HG03064 (cell line): Measurements from ENCODE around the gene BRSK2.

Experiments
- ATAC-seq: cut with Tn5 transposase; IDR thresholded peaks from one replicate; pipeline ENCODE4 v1.9.1; 2021; ENCODE audit warnings: low read depth; ENCODE audit not compliant: unreplicated experiment

BRSK2 gene

DNA sequence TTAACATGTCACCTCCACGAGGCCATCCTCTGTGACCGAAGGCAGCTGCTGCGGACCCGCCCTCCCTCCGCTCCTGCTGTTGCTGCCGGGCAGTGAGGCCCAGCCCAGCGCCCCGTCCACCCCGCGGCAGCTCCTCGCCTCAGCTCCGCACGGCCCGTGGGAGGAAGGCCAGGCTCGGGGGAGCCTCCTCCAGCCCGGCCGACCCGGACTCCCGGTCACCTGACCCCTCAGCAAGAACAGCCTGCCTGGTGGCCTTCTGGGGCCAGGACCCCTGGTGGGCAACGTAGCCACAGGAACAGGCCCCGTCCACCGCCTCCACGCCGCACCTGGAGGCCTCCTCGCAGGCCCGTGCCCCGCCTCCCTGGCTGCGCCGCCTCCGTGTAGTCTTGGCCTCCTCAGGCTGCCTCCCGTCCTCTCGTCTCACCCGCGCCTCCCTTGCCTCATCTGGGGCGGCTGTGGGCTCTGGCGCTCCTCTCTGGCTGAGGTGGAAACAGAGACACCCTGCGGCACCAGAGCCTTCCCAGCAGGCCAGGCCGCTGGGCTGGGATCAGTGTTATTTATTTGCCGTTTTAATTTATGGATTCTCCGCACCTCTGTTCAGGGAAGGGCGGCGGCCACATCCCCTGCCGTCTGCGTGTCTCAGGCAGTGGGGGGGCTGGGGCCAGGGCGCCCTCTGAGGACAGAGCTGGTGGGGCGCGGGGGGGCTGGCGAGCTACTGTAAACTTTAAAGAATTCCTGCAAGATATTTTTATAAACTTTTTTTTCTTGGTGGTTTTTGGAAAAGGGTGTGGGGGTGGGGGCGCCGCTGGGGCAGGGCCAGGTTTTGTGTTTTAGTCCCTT lies 71.5 kb downstream of the BRSK2 start:
- ATAC-seq = no peak

DNA sequence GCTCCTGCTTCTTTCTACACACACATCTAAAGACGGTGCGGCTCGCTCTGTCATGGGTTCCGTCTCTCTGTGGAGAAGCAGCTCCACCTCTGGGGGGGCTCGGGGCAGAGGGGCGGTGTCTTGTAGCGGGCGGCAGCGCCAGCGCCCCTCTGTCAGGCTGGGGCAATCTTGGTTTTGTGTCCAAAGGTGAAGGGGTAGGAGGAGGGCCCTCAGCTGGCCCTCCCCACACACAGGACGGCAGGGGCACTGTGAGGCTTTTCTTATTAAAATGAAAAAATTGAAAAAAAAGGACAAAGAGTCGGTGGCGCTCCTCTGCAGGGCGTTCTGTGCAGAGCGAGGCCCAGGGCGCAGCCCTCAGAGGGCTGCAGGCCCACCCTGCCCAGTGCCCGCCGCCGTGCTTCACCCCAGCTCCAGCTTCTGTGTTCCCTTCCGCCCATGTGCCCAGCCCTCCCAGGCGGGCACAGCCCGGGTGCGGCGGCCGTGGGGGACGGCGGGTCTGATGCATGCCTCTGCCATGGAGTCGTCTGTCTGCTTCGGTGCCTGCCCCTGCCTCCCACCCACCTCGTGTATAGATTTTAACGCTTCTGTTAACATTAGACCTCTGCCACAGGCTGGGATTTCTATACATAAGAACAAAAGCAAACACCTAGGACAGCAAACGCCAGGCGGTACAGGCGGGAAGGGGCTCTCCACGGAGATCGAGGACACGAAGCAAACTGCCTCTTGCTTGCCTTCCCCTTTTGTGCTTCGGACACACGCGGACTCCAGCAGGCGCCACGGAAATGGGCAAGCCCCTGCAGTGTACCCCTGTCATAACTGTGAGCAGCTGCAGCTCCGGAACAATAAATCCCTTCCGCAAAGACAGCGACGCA lies 72.3 kb downstream of the BRSK2 start:
- ATAC-seq = no peak

DNA sequence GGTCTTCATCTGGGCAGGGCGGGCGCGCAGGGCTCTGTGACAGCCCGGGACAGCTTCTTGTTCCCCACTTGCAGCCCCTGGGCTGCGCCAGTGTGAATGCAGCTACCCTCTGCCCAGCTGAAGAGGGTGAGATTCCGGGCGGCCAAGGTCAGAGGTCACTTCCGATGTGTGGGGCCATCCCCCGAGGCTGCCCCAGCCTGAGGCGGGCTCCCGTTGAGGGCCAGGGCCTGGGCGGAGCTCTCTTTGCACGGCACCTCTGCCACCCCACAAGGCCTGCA lies 72.9 kb downstream of the BRSK2 start:
- ATAC-seq = no peak

DNA sequence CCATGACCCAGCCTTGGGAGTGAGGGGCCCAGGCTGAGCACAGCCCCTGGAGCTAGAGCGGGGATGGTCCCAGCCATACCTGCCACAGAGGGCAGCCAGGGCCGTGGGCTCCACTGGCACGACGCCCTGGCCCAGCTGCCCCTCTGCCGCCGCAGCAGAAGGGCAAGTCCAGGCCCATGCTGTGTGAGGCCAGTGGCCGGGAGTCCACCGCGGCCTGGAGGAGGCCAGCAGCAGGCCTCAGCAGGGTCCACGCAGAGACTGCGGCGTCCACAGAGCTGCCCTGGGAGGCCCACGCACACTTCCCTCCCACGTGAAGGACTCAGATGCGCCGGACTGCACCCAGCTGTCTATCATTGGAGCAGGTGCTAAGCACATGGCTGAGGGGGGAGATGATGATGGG lies 73.3 kb downstream of the BRSK2 start:
- ATAC-seq = no peak

DNA sequence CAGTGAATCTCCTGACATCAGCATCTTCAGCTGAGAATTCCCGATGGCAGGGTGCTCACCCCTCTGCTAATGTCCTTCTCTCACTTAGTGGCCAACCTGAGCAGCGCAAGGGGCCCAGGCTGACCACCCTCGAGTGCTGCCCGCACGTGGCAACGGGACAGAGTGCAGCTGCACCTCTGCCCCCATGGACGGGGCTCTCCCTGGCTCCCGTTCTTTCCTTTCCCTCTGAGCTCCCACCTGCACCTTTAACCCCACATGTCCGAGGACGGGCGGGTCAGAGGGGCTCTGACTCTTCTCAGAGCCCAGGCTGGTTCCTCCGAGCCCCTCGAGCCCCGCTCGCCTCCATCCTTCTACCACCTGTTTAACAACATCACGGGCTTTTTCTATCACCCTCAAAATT lies 77.0 kb downstream of the BRSK2 start:
- no peak for ATAC-seq

DNA sequence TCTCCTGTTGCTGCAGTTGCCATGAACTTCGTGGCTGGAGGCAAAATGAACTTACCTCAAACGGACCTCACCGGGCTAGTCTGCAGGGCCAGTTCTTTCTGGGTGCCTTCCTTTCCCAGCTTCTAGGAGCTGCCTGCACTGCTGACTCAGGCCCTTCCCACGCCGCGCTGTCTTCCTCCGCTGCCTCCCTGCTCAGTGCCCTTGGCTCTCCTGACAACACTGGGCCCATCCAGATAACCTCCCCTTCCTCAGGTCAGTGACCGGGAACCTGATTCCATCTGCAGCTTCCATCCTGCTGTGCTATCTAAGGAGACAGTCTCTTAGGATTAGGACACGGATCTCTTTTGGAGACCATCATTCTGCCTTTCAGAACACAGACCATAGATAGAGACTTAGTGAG lies 77.5 kb downstream of the BRSK2 start:
- no peak for ATAC-seq

DNA sequence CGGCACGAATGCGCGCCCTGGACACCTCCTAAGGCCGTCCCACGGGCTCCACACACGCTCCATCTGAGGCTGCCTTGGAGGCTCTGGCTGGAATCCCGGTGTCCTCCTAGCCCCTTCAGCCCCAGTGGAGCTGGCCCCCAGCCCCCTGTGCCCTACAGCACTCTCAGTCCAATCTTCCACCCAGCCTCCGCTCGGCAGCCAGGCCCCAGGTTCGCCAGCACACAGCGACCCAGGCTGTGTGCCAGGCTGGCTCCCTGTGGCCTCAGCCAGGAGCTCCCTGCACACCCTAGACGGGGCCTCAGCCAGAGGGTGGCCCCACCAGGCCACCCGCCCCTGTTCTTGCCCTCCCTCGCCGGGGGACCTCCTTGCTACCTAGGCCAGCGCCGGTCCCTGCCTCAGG lies 78.3 kb downstream of the BRSK2 start:
- ATAC-seq = no peak

DNA sequence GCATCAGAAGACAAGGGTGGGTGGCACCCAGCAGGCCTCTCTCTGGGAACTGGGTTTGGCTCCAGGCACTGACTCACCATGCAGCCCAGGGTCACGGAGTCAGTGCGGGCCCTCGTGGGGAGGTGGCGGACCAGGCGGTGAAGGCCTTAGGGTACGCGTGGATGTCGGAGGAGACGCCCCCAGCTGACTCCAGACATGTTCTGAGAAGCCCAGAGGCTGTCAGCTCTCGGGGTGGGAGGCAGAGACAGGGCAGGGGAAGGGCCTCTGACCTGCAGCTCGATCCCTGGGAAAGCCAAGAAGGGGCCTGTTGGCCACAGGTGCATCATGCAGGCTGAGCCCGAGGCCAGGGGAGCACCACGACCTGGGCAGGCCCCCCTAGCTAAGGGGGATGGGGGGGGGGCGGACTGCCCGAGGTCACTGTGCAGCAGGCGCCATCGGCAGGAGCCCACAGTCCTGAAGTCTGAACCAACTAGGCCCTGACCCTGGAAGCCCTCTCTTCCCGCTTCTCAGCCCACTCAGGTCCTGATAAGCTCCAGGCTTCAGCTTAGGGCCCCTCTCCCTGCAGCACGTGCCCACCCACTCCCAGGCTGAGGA lies 78.8 kb downstream of the BRSK2 start:
- ATAC-seq = no peak

DNA sequence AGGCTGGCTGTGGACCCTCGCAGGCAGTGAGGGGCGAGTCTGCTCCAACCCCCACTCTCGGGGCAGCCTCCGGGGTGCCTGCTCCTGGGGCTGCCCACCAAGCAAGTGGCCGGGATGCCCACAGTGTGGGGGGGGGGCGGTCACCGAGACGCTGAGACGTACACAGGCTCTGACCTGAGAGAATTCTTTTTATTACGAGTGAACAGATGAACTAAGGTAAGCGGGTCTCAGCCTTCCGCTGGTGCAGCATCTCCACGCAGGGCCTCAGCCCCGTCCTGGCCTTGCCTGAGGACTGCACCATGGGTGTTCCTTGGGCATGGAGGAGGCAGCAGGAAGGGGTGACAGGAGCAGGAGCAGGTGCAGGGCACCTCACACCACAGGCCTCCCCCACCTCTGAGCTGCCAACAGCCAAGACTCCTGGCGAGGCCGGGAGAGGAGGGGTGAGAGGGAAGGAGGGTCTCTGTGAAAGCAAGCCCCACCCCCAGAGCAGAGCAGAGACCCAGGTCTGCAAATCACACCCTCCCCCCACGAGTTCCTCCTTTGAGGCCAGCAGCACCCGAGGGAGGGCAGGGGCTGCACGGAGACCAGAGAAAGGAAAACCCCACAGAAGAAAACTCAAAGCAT lies 79.7 kb downstream of the BRSK2 start:
- no peak for ATAC-seq

DNA sequence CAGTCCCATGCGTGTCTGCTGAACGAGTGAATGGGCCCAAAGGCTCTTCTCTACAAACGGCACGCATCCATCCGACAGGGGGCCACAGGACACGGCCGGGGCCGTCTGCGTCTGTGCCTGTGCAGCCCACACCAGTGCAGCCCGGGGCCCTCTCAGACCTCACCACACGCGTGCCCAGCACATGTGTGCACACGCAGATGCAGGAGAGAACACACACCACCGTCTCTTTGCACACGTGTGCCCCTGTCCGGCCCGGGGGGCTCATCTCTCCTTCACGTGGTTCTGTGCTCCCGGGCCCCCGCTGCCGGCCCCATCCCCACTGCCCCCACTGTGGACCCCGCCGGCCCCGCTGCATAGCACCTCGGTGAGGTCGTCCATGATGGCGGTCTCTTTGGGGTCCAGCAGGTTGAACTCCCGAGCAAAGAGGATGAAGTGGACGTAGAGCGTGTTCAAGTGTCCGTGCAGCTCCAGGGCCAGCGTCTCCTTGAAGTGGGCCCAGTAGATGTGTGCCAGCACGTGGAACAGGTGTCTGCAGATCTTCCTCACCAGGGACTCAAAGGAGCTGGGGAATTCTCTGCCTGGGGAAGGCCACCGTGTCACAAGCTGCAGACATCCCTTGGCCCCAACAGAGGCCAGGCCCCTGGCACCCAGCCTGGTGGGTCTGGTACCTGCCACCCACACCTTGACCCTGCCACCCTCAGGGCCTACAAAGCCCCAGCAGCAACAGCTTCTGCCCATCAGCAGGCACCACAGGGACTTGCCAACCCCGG lies 80.4 kb downstream of the BRSK2 start:
- ATAC-seq = no peak

DNA sequence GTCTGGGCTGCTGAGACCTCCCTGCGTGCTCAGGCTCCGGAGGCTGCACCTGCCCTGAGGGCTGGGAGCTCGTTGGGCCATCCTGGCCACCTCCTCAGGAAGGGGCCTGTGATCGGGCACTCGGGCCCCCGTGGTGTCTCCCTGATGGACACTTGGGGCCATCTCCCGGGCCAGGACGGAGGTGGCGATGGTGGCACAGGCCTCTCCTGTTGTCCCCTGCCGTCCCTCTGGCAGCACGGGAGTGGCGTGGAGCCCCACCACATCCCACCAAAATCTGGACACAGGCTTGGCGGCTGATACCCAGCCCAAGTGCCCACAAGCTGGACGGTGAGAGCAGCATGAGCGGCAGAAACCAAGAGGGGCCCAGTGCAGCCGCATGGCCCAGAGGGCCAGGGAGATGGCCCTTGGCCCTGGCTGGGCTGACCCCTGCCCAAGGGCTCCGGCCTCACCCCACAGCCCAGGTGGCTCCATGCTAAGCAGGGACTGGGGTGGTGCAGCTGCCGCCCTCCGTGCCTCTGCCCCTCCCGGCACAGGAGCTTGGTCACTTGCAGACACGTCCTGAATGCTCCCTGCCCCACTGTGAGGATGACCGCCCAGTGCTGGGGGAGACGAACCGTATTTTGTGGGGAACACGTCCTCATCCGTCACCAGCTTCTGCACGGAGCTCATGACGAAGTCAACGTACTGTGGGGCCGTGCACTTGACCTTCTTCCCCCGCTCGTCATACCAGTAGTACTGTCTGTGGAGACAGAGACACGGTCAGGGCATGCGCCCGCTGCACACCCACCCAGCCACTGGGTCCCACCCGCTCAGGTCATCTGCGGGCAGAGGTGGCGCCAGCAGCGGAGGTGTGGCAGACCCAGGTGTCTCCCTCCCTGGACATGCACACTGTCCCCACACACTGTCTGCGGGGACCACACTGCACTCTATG lies 81.2 kb downstream of the BRSK2 start:
- no peak for ATAC-seq

DNA sequence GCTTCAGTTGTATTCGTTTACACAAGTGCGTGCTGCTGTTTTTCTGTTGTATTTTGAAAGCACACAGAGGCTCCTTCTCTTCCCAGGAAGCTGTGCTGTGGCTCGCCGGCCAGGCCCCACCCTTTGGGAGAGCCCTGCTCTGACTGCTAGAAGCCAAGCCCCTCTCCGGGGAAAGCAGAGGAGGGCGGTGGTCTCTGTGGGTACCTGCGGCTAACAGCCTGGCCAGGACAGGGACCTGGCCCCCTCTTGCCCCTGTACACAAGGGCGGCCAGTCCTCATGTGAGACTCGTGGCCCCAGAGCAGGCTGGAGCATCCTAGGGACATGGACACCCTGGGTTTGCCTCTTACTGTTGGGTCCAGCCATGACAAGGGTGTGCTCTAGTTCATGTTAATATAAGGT lies 82.0 kb downstream of the BRSK2 start:
- no peak for ATAC-seq

DNA sequence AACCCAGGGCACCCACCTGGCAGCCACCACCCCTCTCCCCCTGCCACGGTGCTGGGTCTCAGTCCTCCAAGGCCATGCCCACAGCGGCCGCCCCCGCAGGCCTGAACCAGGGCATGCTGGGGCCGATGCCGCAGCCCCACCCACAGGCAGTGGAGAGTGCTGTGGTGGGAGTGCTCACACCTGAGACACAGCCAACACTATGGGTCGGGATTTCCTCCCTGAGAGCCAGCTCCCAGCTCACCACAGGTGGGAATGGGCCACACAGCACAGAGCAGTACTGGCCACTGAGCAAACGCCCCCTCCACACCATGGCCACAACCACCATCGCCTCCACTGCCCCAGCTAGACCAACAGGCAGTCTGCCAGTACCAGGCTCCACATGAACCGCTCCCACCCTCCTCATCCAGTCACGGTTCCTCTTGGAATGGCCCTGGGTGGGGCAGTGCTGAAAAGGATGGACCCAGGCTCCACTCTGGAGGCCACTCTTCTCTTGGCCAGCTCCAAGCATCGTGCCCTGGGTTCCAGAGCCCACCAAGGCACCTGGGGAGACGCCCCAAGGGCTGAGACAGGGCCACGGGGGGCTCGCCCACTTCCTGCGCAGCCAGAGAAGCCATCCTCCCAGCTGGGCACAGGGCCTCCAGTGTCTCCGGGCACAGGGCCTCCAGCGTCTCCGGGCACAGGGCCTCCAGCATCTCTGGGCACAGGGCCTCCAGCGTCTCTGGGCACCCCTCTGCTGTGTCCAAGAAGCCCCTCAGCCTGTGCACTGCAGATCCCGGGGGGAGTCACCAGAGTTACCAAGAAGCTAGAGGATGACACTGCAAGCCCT lies 82.7 kb downstream of the BRSK2 start:
- no peak for ATAC-seq

DNA sequence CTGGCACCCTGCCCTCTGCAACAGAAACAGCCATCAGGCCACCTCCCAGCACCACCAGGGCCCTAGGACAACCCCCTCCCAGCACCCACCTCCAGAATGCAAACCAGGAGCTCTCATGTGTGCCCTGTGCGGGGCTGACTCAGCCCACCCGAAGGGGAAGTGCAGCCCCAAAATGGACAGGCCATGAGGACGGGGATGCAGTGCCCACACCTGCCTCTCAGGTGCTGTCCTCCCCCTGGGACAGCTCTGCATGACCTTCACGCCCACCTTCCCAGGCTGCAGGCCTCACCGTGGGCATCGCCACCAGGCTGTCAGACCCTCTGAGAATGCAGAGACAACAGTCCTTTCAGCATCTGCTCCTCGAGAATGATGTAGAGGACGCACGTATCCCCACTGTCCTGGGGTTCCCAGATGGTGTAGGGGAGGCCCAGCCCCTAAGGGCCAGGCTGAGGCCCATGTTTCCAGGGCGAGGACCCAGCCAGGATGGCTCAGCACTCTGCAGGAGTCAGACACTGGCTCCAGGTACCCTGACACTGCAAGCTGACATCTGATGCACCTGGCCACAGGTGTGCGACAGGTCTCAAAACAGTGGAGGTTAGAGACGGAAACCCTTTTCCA lies 83.4 kb downstream of the BRSK2 start:
- ATAC-seq = no peak

DNA sequence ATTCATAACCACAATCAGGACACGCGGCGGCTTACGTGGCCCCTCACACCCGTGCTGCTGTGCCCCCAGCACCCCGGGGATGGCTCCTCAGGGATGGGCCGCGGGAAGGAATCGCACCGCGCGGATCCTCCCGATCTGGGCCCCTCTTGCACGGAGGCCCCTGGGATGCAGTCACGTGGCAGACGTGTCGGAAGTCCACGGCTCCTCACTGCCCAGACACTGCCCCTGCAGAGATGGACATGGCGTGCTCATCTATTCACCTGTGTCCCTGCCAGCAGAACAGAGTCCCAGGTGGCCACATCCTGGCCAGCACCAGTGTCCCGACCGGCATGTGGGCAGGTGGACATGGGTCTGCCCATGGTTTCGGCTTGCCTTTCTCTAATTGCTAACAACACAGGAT lies 84.1 kb downstream of the BRSK2 start:
- ATAC-seq = no peak

DNA sequence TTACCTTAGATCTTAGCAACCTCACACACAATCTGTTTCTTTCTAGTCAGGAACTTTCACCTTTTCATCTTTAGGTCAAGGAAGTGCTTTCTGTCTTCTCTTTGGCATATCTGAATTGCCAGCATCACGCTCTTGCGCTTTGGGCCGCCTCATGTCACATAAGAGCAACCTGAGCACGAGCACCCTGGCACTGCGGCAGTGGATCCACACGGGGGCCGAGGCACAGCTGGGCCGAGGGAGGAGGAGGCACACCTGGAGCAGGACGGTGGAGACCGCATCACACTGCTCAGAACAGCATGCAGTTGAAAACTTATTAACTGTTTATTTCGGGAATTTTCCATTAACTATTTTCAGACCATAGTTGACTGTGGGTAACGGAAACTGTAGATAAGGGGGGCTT lies 86.1 kb downstream of the BRSK2 start:
- ATAC-seq = no peak

DNA sequence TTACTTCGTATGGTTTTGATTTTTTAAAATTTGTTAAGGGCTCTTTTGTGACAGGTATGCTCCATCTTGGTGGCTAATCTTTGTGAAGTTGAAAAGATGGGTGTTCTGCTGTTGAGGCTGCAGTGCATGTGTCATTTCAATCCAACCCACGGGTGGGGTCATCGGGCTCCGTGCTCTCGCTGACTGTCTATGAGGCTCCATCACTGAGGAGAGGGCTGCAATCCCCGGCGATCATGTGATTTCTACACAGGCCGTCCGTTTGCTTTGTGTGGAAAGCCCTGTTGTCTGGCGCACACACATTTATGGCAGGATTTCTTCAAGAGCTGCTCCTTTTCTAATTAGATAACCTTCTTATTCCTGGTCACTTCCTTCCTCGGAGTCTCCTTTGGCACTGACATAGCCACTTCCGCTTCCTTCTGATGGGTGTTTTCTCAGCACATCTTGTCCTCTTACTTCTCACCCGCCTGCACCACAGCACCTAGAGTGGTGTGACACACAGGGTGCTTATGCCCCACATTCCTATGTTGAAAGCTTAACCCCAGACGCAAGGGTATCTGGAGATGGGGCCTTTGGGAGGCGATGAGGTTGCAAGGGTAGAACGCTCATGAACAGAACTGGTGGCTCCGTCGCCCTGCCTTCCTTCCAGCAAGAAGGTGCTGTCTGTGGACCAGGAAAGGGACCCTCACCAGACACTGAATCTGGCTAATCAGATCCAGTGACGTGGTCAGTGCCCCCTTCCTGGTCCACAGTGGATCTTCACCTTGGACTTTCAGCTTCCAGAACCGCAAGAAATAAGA lies 87.4 kb downstream of the BRSK2 start:
- ATAC-seq = no peak
